ENCODE measurements around the gene TRERF1. TPM values are rescaled to one million over a fixed set of nuclear protein-coding genes. Genes with fewer than 3 reads are reported as not detected.

The TRERF1 gene
- total RNA-seq, 1 experiment from 2014 or later = 22.3 TPM

DNA sequence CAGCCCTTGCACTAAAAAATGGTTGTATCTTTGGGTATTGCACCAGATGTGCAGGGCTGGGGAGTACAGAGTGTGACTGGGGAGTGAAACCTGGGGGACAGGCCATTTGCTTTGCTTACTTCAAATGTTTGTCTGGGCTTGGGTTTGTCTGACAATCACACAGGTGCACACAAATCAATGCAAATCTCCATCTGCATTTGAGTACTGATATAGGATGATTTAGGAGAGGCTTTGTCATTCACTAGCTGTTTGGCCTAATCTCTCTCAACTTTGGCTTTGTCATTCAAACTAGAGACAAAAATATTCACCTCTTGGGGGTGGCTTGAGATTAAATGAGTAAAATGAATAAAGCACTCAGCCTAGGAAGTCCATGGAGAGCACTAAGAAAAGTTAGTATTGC lies 274.7 kb downstream of the TRERF1 start (continued):
- TF ChIP-seq FOXK1 (CRISPR knock-in tag; IDR thresholded peaks at IDR 0.05) = peak; percentile 72
- no peak for TF ChIP-seq ZNF671 (CRISPR knock-in tag; IDR thresholded peaks at IDR 0.05)
- TF ChIP-seq JUN (CRISPR knock-in tag; IDR thresholded peaks at IDR 0.05) = no peak
- TF ChIP-seq, protein P1, sequence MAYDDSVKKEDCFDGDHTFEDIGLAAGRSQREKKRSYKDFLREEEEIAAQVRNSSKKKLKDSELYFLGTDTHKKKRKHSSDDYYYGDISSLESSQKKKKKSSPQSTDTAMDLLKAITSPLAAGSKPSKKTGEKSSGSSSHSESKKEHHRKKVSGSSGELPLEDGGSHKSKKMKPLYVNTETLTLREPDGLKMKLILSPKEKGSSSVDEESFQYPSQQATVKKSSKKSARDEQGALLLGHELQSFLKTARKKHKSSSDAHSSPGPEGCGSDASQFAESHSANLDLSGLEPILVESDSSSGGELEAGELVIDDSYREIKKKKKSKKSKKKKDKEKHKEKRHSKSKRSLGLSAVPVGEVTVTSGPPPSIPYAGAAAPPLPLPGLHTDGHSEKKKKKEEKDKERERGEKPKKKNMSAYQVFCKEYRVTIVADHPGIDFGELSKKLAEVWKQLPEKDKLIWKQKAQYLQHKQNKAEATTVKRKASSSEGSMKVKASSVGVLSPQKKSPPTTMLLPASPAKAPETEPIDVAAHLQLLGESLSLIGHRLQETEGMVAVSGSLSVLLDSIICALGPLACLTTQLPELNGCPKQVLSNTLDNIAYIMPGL (CRISPR knock-in tag; IDR thresholded peaks at IDR 0.05) = no peak
- no peak for TF ChIP-seq HMGA2 (CRISPR knock-in tag; IDR thresholded peaks at IDR 0.05)
- TF ChIP-seq SMAD3 (CRISPR knock-in tag; IDR thresholded peaks at IDR 0.05; ENCODE audit: borderline replicate concordance) = 0 out of 2 replicates have a peak, but pooled peaks have one; percentile 66
- TF ChIP-seq IRF2 (CRISPR knock-in tag; IDR thresholded peaks at IDR 0.05; ENCODE audit: borderline replicate concordance, low read depth) = no peak
- TF ChIP-seq NFE2L1 (CRISPR knock-in tag; IDR thresholded peaks at IDR 0.05) = peak; percentile 87
- TF ChIP-seq, protein P2, sequence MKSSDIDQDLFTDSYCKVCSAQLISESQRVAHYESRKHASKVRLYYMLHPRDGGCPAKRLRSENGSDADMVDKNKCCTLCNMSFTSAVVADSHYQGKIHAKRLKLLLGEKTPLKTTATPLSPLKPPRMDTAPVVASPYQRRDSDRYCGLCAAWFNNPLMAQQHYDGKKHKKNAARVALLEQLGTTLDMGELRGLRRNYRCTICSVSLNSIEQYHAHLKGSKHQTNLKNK (CRISPR knock-in tag; IDR thresholded peaks at IDR 0.05) = no peak
- TF ChIP-seq ZNF138 (CRISPR knock-in tag; conservative IDR thresholded peaks at IDR 0.05) = no peak
- TF ChIP-seq TCF7 (CRISPR knock-in tag; IDR thresholded peaks at IDR 0.05; ENCODE audit: low read depth) = no peak
- TF ChIP-seq ESRRA (CRISPR knock-in tag; IDR thresholded peaks at IDR 0.05; ENCODE audit: borderline replicate concordance) = peak; percentile 50; the same call in 1 of the 2 replicates
- TF ChIP-seq FOXP1 (CRISPR knock-in tag; IDR thresholded peaks at IDR 0.05; ENCODE audit: borderline replicate concordance) = no peak
- TF ChIP-seq, protein P3, sequence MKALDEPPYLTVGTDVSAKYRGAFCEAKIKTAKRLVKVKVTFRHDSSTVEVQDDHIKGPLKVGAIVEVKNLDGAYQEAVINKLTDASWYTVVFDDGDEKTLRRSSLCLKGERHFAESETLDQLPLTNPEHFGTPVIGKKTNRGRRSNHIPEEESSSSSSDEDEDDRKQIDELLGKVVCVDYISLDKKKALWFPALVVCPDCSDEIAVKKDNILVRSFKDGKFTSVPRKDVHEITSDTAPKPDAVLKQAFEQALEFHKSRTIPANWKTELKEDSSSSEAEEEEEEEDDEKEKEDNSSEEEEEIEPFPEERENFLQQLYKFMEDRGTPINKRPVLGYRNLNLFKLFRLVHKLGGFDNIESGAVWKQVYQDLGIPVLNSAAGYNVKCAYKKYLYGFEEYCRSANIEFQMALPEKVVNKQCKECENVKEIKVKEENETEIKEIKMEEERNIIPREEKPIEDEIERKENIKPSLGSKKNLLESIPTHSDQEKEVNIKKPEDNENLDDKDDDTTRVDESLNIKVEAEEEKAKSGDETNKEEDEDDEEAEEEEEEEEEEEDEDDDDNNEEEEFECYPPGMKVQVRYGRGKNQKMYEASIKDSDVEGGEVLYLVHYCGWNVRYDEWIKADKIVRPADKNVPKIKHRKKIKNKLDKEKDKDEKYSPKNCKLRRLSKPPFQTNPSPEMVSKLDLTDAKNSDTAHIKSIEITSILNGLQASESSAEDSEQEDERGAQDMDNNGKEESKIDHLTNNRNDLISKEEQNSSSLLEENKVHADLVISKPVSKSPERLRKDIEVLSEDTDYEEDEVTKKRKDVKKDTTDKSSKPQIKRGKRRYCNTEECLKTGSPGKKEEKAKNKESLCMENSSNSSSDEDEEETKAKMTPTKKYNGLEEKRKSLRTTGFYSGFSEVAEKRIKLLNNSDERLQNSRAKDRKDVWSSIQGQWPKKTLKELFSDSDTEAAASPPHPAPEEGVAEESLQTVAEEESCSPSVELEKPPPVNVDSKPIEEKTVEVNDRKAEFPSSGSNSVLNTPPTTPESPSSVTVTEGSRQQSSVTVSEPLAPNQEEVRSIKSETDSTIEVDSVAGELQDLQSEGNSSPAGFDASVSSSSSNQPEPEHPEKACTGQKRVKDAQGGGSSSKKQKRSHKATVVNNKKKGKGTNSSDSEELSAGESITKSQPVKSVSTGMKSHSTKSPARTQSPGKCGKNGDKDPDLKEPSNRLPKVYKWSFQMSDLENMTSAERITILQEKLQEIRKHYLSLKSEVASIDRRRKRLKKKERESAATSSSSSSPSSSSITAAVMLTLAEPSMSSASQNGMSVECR (CRISPR knock-in tag; IDR thresholded peaks at IDR 0.05; ENCODE audit: borderline replicate concordance) = peak; percentile 46; the same call in 1 of the 2 replicates
- no peak for TF ChIP-seq ZNF121 (CRISPR knock-in tag; IDR thresholded peaks at IDR 0.05)
- TF ChIP-seq NR3C1 (CRISPR knock-in tag; conservative IDR thresholded peaks at IDR 0.05; ENCODE audit: low read depth) = peak; percentile 93
- no peak for TF ChIP-seq GRHL2 (CRISPR knock-in tag; IDR thresholded peaks at IDR 0.05; ENCODE audit: insufficient replicate concordance, severe bottlenecking)
- TF ChIP-seq, protein P4, sequence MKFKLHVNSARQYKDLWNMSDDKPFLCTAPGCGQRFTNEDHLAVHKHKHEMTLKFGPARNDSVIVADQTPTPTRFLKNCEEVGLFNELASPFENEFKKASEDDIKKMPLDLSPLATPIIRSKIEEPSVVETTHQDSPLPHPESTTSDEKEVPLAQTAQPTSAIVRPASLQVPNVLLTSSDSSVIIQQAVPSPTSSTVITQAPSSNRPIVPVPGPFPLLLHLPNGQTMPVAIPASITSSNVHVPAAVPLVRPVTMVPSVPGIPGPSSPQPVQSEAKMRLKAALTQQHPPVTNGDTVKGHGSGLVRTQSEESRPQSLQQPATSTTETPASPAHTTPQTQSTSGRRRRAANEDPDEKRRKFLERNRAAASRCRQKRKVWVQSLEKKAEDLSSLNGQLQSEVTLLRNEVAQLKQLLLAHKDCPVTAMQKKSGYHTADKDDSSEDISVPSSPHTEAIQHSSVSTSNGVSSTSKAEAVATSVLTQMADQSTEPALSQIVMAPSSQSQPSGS (CRISPR knock-in tag; IDR thresholded peaks at IDR 0.05; ENCODE audit: borderline replicate concordance, low read depth) = no peak
- TF ChIP-seq, protein P5, sequence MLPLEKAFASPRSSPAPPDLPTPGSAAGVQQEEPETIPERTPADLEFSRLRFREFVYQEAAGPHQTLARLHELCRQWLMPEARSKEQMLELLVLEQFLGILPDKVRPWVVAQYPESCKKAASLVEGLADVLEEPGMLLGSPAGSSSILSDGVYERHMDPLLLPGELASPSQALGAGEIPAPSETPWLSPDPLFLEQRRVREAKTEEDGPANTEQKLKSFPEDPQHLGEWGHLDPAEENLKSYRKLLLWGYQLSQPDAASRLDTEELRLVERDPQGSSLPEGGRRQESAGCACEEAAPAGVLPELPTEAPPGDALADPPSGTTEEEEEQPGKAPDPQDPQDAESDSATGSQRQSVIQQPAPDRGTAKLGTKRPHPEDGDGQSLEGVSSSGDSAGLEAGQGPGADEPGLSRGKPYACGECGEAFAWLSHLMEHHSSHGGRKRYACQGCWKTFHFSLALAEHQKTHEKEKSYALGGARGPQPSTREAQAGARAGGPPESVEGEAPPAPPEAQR (CRISPR knock-in tag; IDR thresholded peaks at IDR 0.05) = no peak
- TF ChIP-seq RORB (CRISPR knock-in tag; IDR thresholded peaks at IDR 0.05) = no peak
- TF ChIP-seq, protein P6, sequence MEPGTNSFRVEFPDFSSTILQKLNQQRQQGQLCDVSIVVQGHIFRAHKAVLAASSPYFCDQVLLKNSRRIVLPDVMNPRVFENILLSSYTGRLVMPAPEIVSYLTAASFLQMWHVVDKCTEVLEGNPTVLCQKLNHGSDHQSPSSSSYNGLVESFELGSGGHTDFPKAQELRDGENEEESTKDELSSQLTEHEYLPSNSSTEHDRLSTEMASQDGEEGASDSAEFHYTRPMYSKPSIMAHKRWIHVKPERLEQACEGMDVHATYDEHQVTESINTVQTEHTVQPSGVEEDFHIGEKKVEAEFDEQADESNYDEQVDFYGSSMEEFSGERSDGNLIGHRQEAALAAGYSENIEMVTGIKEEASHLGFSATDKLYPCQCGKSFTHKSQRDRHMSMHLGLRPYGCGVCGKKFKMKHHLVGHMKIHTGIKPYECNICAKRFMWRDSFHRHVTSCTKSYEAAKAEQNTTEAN (CRISPR knock-in tag; IDR thresholded peaks at IDR 0.05) = 0 out of 2 replicates have a peak, but pooled peaks have one; percentile 69
- TF ChIP-seq TEAD4 (CRISPR knock-in tag; IDR thresholded peaks at IDR 0.05) = peak; percentile 71; the same call in 1 of the 2 replicates
- no peak for TF ChIP-seq JAZF1 (CRISPR knock-in tag; IDR thresholded peaks at IDR 0.05)
- no peak for TF ChIP-seq ATF1 (CRISPR knock-in tag; IDR thresholded peaks at IDR 0.05)
- no peak for TF ChIP-seq NFATC4 (CRISPR knock-in tag; IDR thresholded peaks at IDR 0.05)
- TF ChIP-seq ELF4 (CRISPR knock-in tag; IDR thresholded peaks at IDR 0.05; ENCODE audit: low read depth) = peak; percentile 60; the same call in 1 of the 2 replicates
- TF ChIP-seq, protein P7, sequence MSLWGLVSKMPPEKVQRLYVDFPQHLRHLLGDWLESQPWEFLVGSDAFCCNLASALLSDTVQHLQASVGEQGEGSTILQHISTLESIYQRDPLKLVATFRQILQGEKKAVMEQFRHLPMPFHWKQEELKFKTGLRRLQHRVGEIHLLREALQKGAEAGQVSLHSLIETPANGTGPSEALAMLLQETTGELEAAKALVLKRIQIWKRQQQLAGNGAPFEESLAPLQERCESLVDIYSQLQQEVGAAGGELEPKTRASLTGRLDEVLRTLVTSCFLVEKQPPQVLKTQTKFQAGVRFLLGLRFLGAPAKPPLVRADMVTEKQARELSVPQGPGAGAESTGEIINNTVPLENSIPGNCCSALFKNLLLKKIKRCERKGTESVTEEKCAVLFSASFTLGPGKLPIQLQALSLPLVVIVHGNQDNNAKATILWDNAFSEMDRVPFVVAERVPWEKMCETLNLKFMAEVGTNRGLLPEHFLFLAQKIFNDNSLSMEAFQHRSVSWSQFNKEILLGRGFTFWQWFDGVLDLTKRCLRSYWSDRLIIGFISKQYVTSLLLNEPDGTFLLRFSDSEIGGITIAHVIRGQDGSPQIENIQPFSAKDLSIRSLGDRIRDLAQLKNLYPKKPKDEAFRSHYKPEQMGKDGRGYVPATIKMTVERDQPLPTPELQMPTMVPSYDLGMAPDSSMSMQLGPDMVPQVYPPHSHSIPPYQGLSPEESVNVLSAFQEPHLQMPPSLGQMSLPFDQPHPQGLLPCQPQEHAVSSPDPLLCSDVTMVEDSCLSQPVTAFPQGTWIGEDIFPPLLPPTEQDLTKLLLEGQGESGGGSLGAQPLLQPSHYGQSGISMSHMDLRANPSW (CRISPR knock-in tag; conservative IDR thresholded peaks at IDR 0.05; ENCODE audit: low read depth) = 0 out of 2 replicates have a peak, but pooled peaks have one; percentile 40

Data from WTC11 (cell line).